ENCODE data around the gene RGS1.

The RGS1 gene

GRCh38 chr1:192575499-192576189 is at the start of gene RGS1:
Gene RGS1 (plus strand): TSS chr1:192575773. CDS start chr1:192575793, 20 bp downstream.
- DNase-seq = peak; percentile 43

GRCh38 chr1:192527111-192527795 is 48.3 kb upstream of the RGS1 start:
- no peak for DNase-seq

GRCh38 chr1:192527950-192528349 is 47.6 kb upstream of the RGS1 start:
- DNase-seq = no peak

GRCh38 chr1:192529031-192529755 is 46.4 kb upstream of the RGS1 start:
- no peak for DNase-seq

- no peak for DNase-seq
These were observed 45.8 kb upstream of the RGS1 start for GRCh38 chr1:192529811-192530210.

GRCh38 chr1:192530254-192530653 is 45.3 kb upstream of the RGS1 start:
- DNase-seq = no peak

GRCh38 chr1:192531037-192531703 is 44.4 kb upstream of the RGS1 start:
- peak; percentile 59 for DNase-seq

- no peak for DNase-seq
These were observed 40.9 kb upstream of the RGS1 start for GRCh38 chr1:192534666-192535065.

- DNase-seq = no peak
These were observed 39.5 kb upstream of the RGS1 start for GRCh38 chr1:192535916-192536664.

- no peak for DNase-seq
These were observed 36.9 kb upstream of the RGS1 start for GRCh38 chr1:192538407-192539296.

GRCh38 chr1:192539297-192540092 is 36.1 kb upstream of the RGS1 start:
- no peak for DNase-seq

- no peak for DNase-seq
These were observed 32.1 kb upstream of the RGS1 start for GRCh38 chr1:192543445-192543844.

GRCh38 chr1:192545896-192546521 is 29.6 kb upstream of the RGS1 start:
- DNase-seq = no peak

GRCh38 chr1:192546596-192547190 is 28.9 kb upstream of the RGS1 start:
- DNase-seq = no peak

GRCh38 chr1:192547501-192547900 is 28.1 kb upstream of the RGS1 start:
- DNase-seq = no peak

- DNase-seq = no peak
These were observed 25.6 kb upstream of the RGS1 start for GRCh38 chr1:192549937-192550336.

GRCh38 chr1:192550922-192551534 is 24.5 kb upstream of the RGS1 start:
- peak; percentile 20 for DNase-seq

GRCh38 chr1:192552760-192553191 is 22.8 kb upstream of the RGS1 start:
- DNase-seq = no peak

- no peak for DNase-seq
These were observed 21.8 kb upstream of the RGS1 start for GRCh38 chr1:192553741-192554140.

Measured in activated CD4-positive, alpha-beta T cell treated with anti-CD3 and anti-CD28 coated beads for 48 hours (primary cell).